ENCODE data around the gene GSX1. TPM values are rescaled to one million over a fixed set of nuclear protein-coding genes. Genes with fewer than 3 reads are reported as not detected.

The GSX1 gene
- total and polyA plus RNA-seq, 9 of the 15 experiments (the other 6 are each of a cell fraction or from before 2014, with no cell fraction given): not detected

DNA sequence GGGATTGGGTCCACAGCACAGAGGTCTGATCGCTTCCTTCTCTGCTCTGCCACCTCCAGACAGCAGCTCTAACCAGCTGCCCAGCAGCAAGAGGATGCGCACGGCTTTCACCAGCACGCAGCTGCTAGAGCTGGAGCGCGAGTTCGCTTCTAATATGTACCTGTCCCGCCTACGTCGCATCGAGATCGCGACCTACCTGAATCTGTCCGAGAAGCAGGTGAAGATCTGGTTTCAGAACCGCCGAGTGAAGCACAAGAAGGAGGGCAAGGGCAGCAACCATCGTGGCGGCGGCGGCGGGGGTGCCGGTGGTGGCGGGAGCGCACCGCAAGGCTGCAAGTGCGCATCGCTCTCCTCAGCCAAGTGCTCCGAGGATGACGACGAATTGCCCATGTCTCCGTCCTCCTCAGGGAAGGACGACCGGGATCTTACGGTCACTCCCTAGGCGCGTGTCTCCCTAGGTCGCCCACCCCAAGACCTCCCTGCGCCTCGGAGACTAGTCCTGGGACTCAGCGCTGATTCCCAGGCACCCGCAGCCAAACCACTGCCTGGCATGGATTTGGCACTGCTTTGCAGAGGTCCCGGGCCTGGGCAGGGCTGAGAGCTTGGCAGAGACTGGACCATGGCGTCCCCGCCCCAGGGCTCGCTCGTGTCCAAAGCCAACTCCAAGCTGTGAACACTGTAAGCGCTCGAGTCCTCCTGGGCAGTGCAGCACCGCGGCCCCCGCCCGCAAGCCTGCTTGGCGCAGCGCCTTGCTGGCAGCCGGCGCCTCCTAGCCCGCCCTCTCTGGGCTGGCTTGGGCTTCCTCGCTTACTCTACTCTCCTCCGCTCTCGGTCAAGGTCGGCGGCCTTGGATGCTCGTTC is 1.5 kb downstream of the GSX1 start:
- H3K27me3 ChIP-seq (ENCODE audit: control insufficient read depth in 2 of 2, insufficient read depth in 2 of 2, low read length in 2 of 2): peaks cover 26 to 73% of the 10 kb centered on the region in 2 experiments
- CTCF ChIA-PET (ENCODE audit: low intra/inter-chr PET ratio): no interaction called here
- no peak for FAIRE-seq
- in situ Hi-C loops (cut with MboI): no loop called here
- no peaks in the 10 kb centered on the region for H3K9me1 ChIP-seq (ENCODE audit: control insufficient read depth, insufficient read depth, low read length)
- H3K27ac ChIP-seq (ENCODE audit: extremely low read depth, low read depth, low read length): no peak overlapping the region
- DNase-seq (ENCODE audit: extremely low read depth in 1 of 4, low spot score in 3 of 4): no peak
- peaks cover 0 to 6% of the 10 kb centered on the region in 2 experiments; a peak in 2 of 5 replicates for H3K4me1 ChIP-seq (replicated peaks in 1 of 2; ENCODE audit: control insufficient read depth in 2 of 2, insufficient read depth in 2 of 2, low read length in 2 of 2)
- no peak for ATAC-seq
- H3K4me2 ChIP-seq (ENCODE audit: insufficient read depth, low read length): no peak overlapping the region
- H2AFZ ChIP-seq (ENCODE audit: low read depth, low read length): no peak overlapping the region
- WGBS (ENCODE audit: insufficient coverage, low coverage, missing lambda C conversion rate): 10% methylated on average over 34 of the region's 63 CpGs
- BruUV-seq (replicated peaks): no TSS peak
- H3K9ac ChIP-seq (ENCODE audit: insufficient read depth in 1 of 2, low read depth in 2 of 2, low read length in 2 of 2): no peak overlapping the region
- no peak overlapping the region for H3K4me3 ChIP-seq
- POLR2A ChIA-PET: no interaction called here
- H3K9me3 ChIP-seq (replicated peaks; ENCODE audit: control insufficient read depth, insufficient read depth, low read depth, low read length): no peaks in the 10 kb centered on the region
- intact Hi-C loops (cut with micrococcal nuclease): no loop called here
- no peaks in the 10 kb centered on the region for H4K20me1 ChIP-seq (replicated peaks; ENCODE audit: control insufficient read depth, insufficient read depth, low read length)
- no peaks in the 10 kb centered on the region for H3K79me2 ChIP-seq (ENCODE audit: control insufficient read depth, insufficient read depth, low read length)
- no peaks in the 10 kb centered on the region for H3K36me3 ChIP-seq (ENCODE audit: control insufficient read depth, insufficient read depth, low read length)
- TF ChIP-seq ZKSCAN8 (CRISPR knock-in tag; IDR thresholded peaks at IDR 0.05) (no peak), ZNF780A (CRISPR knock-in tag; IDR thresholded peaks at IDR 0.05) (no peak), ZBTB8A (IDR thresholded peaks at IDR 0.05; ENCODE audit: partially characterized antibody) (no peak), POLR2AphosphoS5 (IDR thresholded peaks at IDR 0.05; ENCODE audit: control insufficient read depth, insufficient read depth, low read depth, low read length) (no peak), BRF1 (IDR thresholded peaks at IDR 0.05; ENCODE audit: borderline replicate concordance, extremely low read depth, insufficient read length) (no peak), TOE1 (IDR thresholded peaks at IDR 0.05; ENCODE audit: borderline replicate concordance) (no peak), TOE1 (CRISPR knock-in tag; IDR thresholded peaks at IDR 0.05; ENCODE audit: borderline replicate concordance, low read depth) (no peak), NBN (IDR thresholded peaks at IDR 0.05; ENCODE audit: low read depth) (no peak), MYC (IDR thresholded peaks at IDR 0.05; ENCODE audit: low read depth, low read length) (no peak), MYC (CRISPR knock-in tag; IDR thresholded peaks at IDR 0.05; ENCODE audit: borderline replicate concordance, low read depth) (no peak)
- TF ChIP-seq, protein P1, sequence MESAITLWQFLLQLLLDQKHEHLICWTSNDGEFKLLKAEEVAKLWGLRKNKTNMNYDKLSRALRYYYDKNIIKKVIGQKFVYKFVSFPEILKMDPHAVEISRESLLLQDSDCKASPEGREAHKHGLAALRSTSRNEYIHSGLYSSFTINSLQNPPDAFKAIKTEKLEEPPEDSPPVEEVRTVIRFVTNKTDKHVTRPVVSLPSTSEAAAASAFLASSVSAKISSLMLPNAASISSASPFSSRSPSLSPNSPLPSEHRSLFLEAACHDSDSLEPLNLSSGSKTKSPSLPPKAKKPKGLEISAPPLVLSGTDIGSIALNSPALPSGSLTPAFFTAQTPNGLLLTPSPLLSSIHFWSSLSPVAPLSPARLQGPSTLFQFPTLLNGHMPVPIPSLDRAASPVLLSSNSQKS (CRISPR knock-in tag; IDR thresholded peaks at IDR 0.05): no peak
- TF ChIP-seq, protein P2, sequence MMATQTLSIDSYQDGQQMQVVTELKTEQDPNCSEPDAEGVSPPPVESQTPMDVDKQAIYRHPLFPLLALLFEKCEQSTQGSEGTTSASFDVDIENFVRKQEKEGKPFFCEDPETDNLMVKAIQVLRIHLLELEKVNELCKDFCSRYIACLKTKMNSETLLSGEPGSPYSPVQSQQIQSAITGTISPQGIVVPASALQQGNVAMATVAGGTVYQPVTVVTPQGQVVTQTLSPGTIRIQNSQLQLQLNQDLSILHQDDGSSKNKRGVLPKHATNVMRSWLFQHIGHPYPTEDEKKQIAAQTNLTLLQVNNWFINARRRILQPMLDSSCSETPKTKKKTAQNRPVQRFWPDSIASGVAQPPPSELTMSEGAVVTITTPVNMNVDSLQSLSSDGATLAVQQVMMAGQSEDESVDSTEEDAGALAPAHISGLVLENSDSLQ (IDR thresholded peaks at IDR 0.05): no peak
- TF ChIP-seq, protein P3, sequence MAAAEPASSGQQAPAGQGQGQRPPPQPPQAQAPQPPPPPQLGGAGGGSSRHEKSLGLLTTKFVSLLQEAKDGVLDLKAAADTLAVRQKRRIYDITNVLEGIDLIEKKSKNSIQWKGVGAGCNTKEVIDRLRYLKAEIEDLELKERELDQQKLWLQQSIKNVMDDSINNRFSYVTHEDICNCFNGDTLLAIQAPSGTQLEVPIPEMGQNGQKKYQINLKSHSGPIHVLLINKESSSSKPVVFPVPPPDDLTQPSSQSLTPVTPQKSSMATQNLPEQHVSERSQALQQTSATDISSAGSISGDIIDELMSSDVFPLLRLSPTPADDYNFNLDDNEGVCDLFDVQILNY (CRISPR knock-in tag; IDR thresholded peaks at IDR 0.05): no peak
- TF ChIP-seq, protein P4, sequence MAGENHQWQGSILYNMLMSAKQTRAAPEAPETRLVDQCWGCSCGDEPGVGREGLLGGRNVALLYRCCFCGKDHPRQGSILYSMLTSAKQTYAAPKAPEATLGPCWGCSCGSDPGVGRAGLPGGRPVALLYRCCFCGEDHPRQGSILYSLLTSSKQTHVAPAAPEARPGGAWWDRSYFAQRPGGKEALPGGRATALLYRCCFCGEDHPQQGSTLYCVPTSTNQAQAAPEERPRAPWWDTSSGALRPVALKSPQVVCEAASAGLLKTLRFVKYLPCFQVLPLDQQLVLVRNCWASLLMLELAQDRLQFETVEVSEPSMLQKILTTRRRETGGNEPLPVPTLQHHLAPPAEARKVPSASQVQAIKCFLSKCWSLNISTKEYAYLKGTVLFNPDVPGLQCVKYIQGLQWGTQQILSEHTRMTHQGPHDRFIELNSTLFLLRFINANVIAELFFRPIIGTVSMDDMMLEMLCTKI (IDR thresholded peaks at IDR 0.05; ENCODE audit: partially characterized antibody): no peak
- TF ChIP-seq, protein P5, sequence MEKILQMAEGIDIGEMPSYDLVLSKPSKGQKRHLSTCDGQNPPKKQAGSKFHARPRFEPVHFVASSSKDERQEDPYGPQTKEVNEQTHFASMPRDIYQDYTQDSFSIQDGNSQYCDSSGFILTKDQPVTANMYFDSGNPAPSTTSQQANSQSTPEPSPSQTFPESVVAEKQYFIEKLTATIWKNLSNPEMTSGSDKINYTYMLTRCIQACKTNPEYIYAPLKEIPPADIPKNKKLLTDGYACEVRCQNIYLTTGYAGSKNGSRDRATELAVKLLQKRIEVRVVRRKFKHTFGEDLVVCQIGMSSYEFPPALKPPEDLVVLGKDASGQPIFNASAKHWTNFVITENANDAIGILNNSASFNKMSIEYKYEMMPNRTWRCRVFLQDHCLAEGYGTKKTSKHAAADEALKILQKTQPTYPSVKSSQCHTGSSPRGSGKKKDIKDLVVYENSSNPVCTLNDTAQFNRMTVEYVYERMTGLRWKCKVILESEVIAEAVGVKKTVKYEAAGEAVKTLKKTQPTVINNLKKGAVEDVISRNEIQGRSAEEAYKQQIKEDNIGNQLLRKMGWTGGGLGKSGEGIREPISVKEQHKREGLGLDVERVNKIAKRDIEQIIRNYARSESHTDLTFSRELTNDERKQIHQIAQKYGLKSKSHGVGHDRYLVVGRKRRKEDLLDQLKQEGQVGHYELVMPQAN (IDR thresholded peaks at IDR 0.05; ENCODE audit: borderline replicate concordance): no peak

Measured in K562 (cell line).